HUES6 (cell line): Measurements from ENCODE around the gene UBE2Z.
"Not testable (repeated sequence)": the region's sequence is repeated elsewhere in the genome, so short reads cannot be mapped to it uniquely, and the experiment has no call there.

Source experiments
- H3K27ac ChIP-seq: 2 replicates; pipeline ENCODE4 v1.7.0; 2013; ENCODE audit warnings: low read depth, mild to moderate bottlenecking, low read length, inconsistent platforms
- H3K27me3 ChIP-seq: 2 replicates; pipeline ENCODE4 v1.6.1; 2013; ENCODE audit warnings: low read length; ENCODE audit not compliant: control insufficient read depth, insufficient read depth
- H3K36me3 ChIP-seq: 2 replicates; pipeline ENCODE4 v1.6.1; 2013; ENCODE audit warnings: low read length; ENCODE audit not compliant: control insufficient read depth, insufficient read depth
- H3K4me1 ChIP-seq: 2 replicates; pipeline ENCODE4 v1.6.1; 2013; ENCODE audit warnings: low read length; ENCODE audit not compliant: control insufficient read depth, insufficient read depth
- H3K4me3 ChIP-seq: 2 replicates; pipeline ENCODE4 v1.5.1; 2013; ENCODE audit warnings: low read depth, low read length
- H3K9ac ChIP-seq: one replicate; pipeline ENCODE4 v1.6.1; 2013; ENCODE audit warnings: mild to moderate bottlenecking, low read length
- H3K9me3 ChIP-seq: 2 replicates; pipeline ENCODE4 v1.6.1; 2013; ENCODE audit warnings: low read depth, low read length; ENCODE audit not compliant: control insufficient read depth, insufficient read depth

The UBE2Z gene

GRCh38 chr17:48928876-48929811 lies 20.9 kb downstream of the UBE2Z start:
- H3K9me3 ChIP-seq = no peaks in the 10 kb centered on the region
- no peak overlapping the region for H3K4me3 ChIP-seq
- H3K36me3 ChIP-seq = peaks cover 100% of the 10 kb centered on the region
- H3K27ac ChIP-seq = no peak overlapping the region
- H3K4me1 ChIP-seq = no peaks in the 10 kb centered on the region
- H3K9ac ChIP-seq = no peak overlapping the region
- no peaks in the 10 kb centered on the region for H3K27me3 ChIP-seq

- no peak overlapping the region for H3K4me3 ChIP-seq
- no peak overlapping the region for H3K9ac ChIP-seq
- no peaks in the 10 kb centered on the region for H3K9me3 ChIP-seq
- H3K36me3 ChIP-seq = peaks cover 100% of the 10 kb centered on the region
- H3K27ac ChIP-seq = no peak overlapping the region
- H3K4me1 ChIP-seq = no peaks in the 10 kb centered on the region
- H3K27me3 ChIP-seq = no peaks in the 10 kb centered on the region
These were observed 21.6 kb downstream of the UBE2Z start for GRCh38 chr17:48929812-48930165.

DNA sequence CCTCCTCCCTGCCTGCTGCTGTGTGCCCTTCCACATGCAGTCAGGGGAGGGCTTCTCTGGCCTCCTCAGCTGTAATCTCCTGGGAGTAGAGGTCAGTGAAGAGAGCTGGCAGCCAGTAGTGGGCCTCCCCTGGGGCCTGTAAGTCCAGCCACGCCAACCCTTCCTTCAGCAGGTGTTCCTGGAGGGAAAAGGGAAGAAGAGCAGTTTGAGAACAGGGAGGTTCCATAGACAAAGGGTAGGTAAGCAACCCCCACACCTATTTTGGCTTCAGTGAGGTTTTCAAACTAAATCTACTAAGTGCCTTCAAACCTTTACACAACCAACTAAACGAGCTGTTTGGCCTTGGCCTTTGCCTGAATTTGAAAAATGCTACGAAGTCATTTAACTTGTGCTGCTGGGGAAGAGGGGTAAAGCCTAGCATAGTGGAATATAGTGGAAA lies 22.2 kb downstream of the UBE2Z start:
- Histone ChIP-seq H3K4me3 (no peak overlapping the region), H3K9ac (no peak overlapping the region), H3K9me3 (no peaks in the 10 kb centered on the region), H3K36me3 (peaks cover 96% of the 10 kb centered on the region), H3K4me1 (no peaks in the 10 kb centered on the region), H3K27ac (no peak overlapping the region), H3K27me3 (no peaks in the 10 kb centered on the region)

GRCh38 chr17:48933035-48933434 lies 24.8 kb downstream of the UBE2Z start:
- no peak overlapping the region for H3K9ac ChIP-seq
- H3K27ac ChIP-seq = no peak overlapping the region
- peaks cover 91% of the 10 kb centered on the region for H3K36me3 ChIP-seq
- no peak overlapping the region for H3K4me3 ChIP-seq
- no peaks in the 10 kb centered on the region for H3K9me3 ChIP-seq
- no peaks in the 10 kb centered on the region for H3K27me3 ChIP-seq
- H3K4me1 ChIP-seq = no peaks in the 10 kb centered on the region

GRCh38 chr17:48944515-48945260 lies 36.5 kb downstream of the UBE2Z start, which contains the start of gene SNF8:
Gene SNF8 (minus strand): TSS chr17:48944842. CDS start chr17:48944734, 108 bp downstream.
- Histone ChIP-seq H3K36me3 (peaks cover 20% of the 10 kb centered on the region), H3K4me1 (peaks cover 7% of the 10 kb centered on the region; the same call in 1 of the 2 replicates), H3K27me3 (no peaks in the 10 kb centered on the region), H3K9me3 (no peaks in the 10 kb centered on the region), H3K4me3 (peak within 1 kb of the TSS; percentile 91), H3K27ac (peak within 1 kb of the TSS; percentile 78), H3K9ac (peak within 1 kb of the TSS; percentile 90)

GRCh38 chr17:48945261-48945651 lies 37.0 kb downstream of the UBE2Z start:
- H3K36me3 ChIP-seq = peaks cover 14% of the 10 kb centered on the region
- peak overlapping the region; percentile 91 for H3K4me3 ChIP-seq
- H3K9me3 ChIP-seq, H3K4me1 ChIP-seq, H3K27me3 ChIP-seq: not testable (repeated sequence)
- H3K9ac ChIP-seq = peak overlapping the region; percentile 90
- peak overlapping the region; percentile 78 for H3K27ac ChIP-seq

DNA sequence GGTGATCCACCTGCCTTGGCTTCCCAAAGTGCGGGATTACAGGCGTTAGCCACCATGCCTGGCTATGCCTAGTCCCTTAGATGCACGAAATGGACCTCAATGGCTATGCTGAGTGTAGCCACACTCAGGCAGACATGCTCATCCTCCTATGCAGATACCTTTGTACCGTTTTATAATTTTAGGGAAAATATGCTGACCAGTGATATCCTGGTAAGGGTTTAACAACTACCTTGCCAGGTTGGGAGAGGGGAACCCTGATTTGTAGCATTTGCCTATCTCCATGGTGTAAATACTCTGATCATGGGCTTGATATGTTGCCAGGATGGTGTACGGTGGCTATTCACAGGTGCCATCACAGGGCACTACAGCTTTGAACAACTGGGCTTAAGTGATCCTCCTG lies 43.4 kb downstream of the UBE2Z start:
- H3K4me3 ChIP-seq = no peak overlapping the region
- H3K4me1 ChIP-seq = peaks cover 4% of the 10 kb centered on the region
- H3K36me3 ChIP-seq = no peaks in the 10 kb centered on the region
- H3K9ac ChIP-seq = no peak overlapping the region
- no peak overlapping the region for H3K27ac ChIP-seq
- no peaks in the 10 kb centered on the region for H3K9me3 ChIP-seq
- H3K27me3 ChIP-seq = no peaks in the 10 kb centered on the region

DNA sequence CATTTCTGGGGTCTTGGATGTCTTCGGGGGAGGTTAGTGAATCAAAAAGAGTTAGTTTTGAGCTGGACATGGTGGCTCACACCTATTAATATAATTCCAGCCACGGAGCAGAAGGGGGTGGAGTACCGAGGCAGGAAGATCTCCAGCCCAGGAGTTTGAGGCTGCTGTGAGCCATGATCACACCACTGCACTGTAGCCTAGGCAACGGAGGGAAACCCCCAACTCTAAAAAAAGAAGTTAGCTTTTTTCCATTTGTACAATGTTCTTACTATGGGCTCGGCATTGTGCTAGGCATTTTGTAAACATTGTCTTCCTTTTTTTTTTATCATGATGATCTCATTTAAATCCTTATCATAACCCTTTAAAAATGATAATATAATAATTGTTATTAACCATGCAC lies 44.7 kb downstream of the UBE2Z start:
- H3K9me3 ChIP-seq = no peaks in the 10 kb centered on the region
- H3K27ac ChIP-seq = no peak overlapping the region
- H3K36me3 ChIP-seq = no peaks in the 10 kb centered on the region
- no peak overlapping the region for H3K9ac ChIP-seq
- peaks cover 4% of the 10 kb centered on the region for H3K4me1 ChIP-seq
- H3K4me3 ChIP-seq = no peak overlapping the region
- H3K27me3 ChIP-seq = no peaks in the 10 kb centered on the region

GRCh38 chr17:48954300-48954755 lies 46.1 kb downstream of the UBE2Z start:
- Histone ChIP-seq H3K27me3 (no peaks in the 10 kb centered on the region), H3K27ac (no peak overlapping the region), H3K36me3 (no peaks in the 10 kb centered on the region), H3K9me3 (no peaks in the 10 kb centered on the region), H3K4me1 (peaks cover 5% of the 10 kb centered on the region), H3K4me3 (no peak overlapping the region), H3K9ac (no peak overlapping the region)

GRCh38 chr17:48960834-48961515 lies 52.8 kb downstream of the UBE2Z start:
- Histone ChIP-seq H3K27me3 (no peaks in the 10 kb centered on the region), H3K9me3 (no peaks in the 10 kb centered on the region), H3K4me1 (peaks cover 28% of the 10 kb centered on the region), H3K27ac (no peak overlapping the region), H3K9ac (no peak overlapping the region), H3K36me3 (no peaks in the 10 kb centered on the region), H3K4me3 (peak overlapping the region; percentile 32)
